HG03354 (cell line): ENCODE data around the gene KCNJ2.

Source experiments
- ATAC-seq: cut with Tn5 transposase; IDR thresholded peaks from one replicate; pipeline ENCODE4 v1.9.1; 2021; ENCODE audit warnings: mild to moderate bottlenecking; ENCODE audit not compliant: unreplicated experiment, poor library complexity, severe bottlenecking

The KCNJ2 gene

GRCh38 chr17:70190959-70191805 is 21.9 kb downstream of the KCNJ2 start:
- ATAC-seq: no peak

- no peak for ATAC-seq
These were observed 25.8 kb downstream of the KCNJ2 start for GRCh38 chr17:70195091-70195490.

GRCh38 chr17:70201872-70202419 is 32.6 kb downstream of the KCNJ2 start:
- ATAC-seq: no peak

GRCh38 chr17:70202840-70203239 is 33.5 kb downstream of the KCNJ2 start:
- ATAC-seq: no peak

- no peak for ATAC-seq
These were observed 35.1 kb downstream of the KCNJ2 start for GRCh38 chr17:70204431-70204830.

- ATAC-seq: no peak
These were observed 36.1 kb downstream of the KCNJ2 start for GRCh38 chr17:70205401-70205800.

- no peak for ATAC-seq
These were observed 37.2 kb downstream of the KCNJ2 start for GRCh38 chr17:70206361-70207010.

- no peak for ATAC-seq
These were observed 37.9 kb downstream of the KCNJ2 start for GRCh38 chr17:70207184-70207583.

GRCh38 chr17:70208080-70208794 is 38.9 kb downstream of the KCNJ2 start:
- no peak for ATAC-seq

GRCh38 chr17:70208825-70209555 is 39.7 kb downstream of the KCNJ2 start:
- no peak for ATAC-seq

- no peak for ATAC-seq
These were observed 46.3 kb downstream of the KCNJ2 start for GRCh38 chr17:70215656-70216055.

- ATAC-seq: no peak
These were observed 48.2 kb downstream of the KCNJ2 start for GRCh38 chr17:70217571-70217970.

- ATAC-seq: no peak
These were observed 55.9 kb downstream of the KCNJ2 start for GRCh38 chr17:70225276-70225675.
